ENCODE data around the gene PPP2R5C.

The PPP2R5C gene

DNA sequence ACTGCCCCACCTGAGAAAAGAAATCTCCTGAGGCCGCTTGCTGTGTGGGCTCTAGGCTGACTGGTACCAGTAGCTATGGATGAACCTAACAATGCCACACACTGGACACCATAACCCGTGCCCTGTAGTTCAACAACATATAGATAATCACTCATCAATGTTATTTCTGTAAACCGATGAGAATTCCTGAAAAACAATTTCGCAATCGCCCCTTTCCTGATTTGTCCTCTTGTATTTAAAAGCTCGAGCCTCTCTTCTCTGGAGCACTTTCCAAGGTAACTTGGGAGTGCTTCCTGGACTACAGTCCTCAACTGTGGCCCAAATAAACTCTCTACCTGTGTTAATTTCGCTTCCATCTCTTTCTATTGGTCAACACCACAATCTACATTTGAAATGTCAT lies 26.1 kb upstream of the PPP2R5C start (continued):
- TF ChIP-seq CTCF (tag by site-specific recombination; IDR thresholded peaks at IDR 0.05), result no peak
- TF ChIP-seq KLF10 (tag by site-specific recombination; IDR thresholded peaks at IDR 0.05), result no peak
- TF ChIP-seq KLF8 (tag by site-specific recombination; IDR thresholded peaks at IDR 0.05), result no peak
- TF ChIP-seq ZNF221 (tag by site-specific recombination; IDR thresholded peaks at IDR 0.05; ENCODE audit: borderline replicate concordance), result no peak
- TF ChIP-seq, protein P1, sequence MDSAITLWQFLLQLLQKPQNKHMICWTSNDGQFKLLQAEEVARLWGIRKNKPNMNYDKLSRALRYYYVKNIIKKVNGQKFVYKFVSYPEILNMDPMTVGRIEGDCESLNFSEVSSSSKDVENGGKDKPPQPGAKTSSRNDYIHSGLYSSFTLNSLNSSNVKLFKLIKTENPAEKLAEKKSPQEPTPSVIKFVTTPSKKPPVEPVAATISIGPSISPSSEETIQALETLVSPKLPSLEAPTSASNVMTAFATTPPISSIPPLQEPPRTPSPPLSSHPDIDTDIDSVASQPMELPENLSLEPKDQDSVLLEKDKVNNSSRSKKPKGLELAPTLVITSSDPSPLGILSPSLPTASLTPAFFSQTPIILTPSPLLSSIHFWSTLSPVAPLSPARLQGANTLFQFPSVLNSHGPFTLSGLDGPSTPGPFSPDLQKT (IDR thresholded peaks at IDR 0.05; ENCODE audit: borderline replicate concordance, low read depth, low read length), result no peak
- TF ChIP-seq ZSCAN5A (tag by site-specific recombination; IDR thresholded peaks at IDR 0.05), result no peak

DNA sequence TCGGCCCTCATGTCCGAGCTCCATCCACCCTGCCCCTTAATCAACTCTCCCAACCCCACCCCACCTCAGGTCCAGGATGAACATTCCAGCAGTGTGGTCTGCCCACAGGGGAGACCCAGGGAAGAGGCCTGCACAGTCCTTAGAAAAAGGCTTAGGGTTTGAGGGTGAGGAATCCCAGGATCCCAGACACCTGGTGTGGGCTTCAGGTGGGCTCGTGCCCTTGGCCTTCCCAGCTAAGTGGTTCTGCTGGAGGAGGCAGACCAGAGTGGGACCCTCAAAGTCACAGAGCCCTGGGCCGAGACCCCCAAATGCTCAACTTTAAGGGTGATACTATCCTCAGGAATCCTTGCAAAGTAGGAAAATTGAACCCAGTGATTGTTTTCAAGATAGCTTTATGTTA lies 25.4 kb upstream of the PPP2R5C start:
- Histone ChIP-seq H3K27ac (ENCODE audit: extremely low read depth, low read depth, low read length) (no peak overlapping the region), H3K9me3 (ENCODE audit: control insufficient read depth, insufficient read depth, low read depth, low read length) (no peaks in the 10 kb centered on the region), H3K36me3 (ENCODE audit: control insufficient read depth in 2 of 2, insufficient read depth in 1 of 2, low read length in 2 of 2) (no peaks in the 10 kb centered on the region), H3K4me1 (ENCODE audit: control insufficient read depth, insufficient read depth, low read length) (no peaks in the 10 kb centered on the region), H3K4me3 (ENCODE audit: low read depth, low read length) (no peak overlapping the region)
- TF ChIP-seq ZNF837 (tag by site-specific recombination; IDR thresholded peaks at IDR 0.05) (no peak), ZNF394 (tag by site-specific recombination; IDR thresholded peaks at IDR 0.05; ENCODE audit: borderline replicate concordance) (no peak), ZSCAN30 (tag by site-specific recombination; IDR thresholded peaks at IDR 0.05) (no peak), ZNF777 (tag by site-specific recombination; IDR thresholded peaks at IDR 0.05; ENCODE audit: borderline replicate concordance) (no peak), ZNF426 (tag by site-specific recombination; IDR thresholded peaks at IDR 0.05) (no peak), ZNF585B (tag by site-specific recombination; IDR thresholded peaks at IDR 0.05) (no peak)
- TF ChIP-seq, protein P2, sequence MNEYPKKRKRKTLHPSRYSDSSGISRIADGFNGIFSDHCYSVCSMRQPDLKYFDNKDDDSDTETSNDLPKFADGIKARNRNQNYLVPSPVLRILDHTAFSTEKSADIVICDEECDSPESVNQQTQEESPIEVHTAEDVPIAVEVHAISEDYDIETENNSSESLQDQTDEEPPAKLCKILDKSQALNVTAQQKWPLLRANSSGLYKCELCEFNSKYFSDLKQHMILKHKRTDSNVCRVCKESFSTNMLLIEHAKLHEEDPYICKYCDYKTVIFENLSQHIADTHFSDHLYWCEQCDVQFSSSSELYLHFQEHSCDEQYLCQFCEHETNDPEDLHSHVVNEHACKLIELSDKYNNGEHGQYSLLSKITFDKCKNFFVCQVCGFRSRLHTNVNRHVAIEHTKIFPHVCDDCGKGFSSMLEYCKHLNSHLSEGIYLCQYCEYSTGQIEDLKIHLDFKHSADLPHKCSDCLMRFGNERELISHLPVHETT (tag by site-specific recombination; IDR thresholded peaks at IDR 0.05), result no peak
- POLR2A ChIA-PET, result interaction anchor here (0.6 kb wide), 2 partner anchors 24 to 240 kb away, joined by 3 to 14 read pairs; no protein-coding TSS in a partner anchor
- CTCF ChIA-PET, result interaction anchor here (1.1 kb wide), 1 partner anchor 29 kb away, joined by 4 read pairs; no protein-coding TSS in a partner anchor

GRCh38 chr14:101736585-101736984 lies 24.9 kb upstream of the PPP2R5C start:
- ChIA-PET CTCF (interaction anchor here (1.1 kb wide), 1 partner anchor 29 kb away, joined by 4 read pairs; no protein-coding TSS in a partner anchor), POLR2A (no interaction called here)
- Histone ChIP-seq H3K4me3 (ENCODE audit: low read depth, low read length) (no peak overlapping the region), H3K36me3 (ENCODE audit: control insufficient read depth in 2 of 2, insufficient read depth in 1 of 2, low read length in 2 of 2) (no peaks in the 10 kb centered on the region), H3K9me3 (ENCODE audit: control insufficient read depth, insufficient read depth, low read depth, low read length) (no peaks in the 10 kb centered on the region), H3K27ac (ENCODE audit: extremely low read depth, low read depth, low read length) (no peak overlapping the region), H3K4me1 (ENCODE audit: control insufficient read depth, insufficient read depth, low read length) (no peaks in the 10 kb centered on the region)
- TF ChIP-seq ZNF311 (tag by site-specific recombination; IDR thresholded peaks at IDR 0.05; ENCODE audit: borderline replicate concordance) (no peak), ZNF202 (tag by site-specific recombination; IDR thresholded peaks at IDR 0.05; ENCODE audit: borderline replicate concordance) (no peak), ZNF280D (tag by site-specific recombination; IDR thresholded peaks at IDR 0.05) (no peak), BCL11B (tag by site-specific recombination; IDR thresholded peaks at IDR 0.05; ENCODE audit: low read depth) (no peak), ZNF792 (tag by site-specific recombination; IDR thresholded peaks at IDR 0.05) (no peak), OSR2 (tag by site-specific recombination; IDR thresholded peaks at IDR 0.05) (no peak), ZNF830 (tag by site-specific recombination; IDR thresholded peaks at IDR 0.05; ENCODE audit: low read depth) (no peak), ZNF777 (tag by site-specific recombination; IDR thresholded peaks at IDR 0.05; ENCODE audit: borderline replicate concordance) (no peak), HOXD13 (CRISPR knock-in tag; IDR thresholded peaks at IDR 0.05; ENCODE audit: borderline replicate concordance) (no peak), HOXA7 (CRISPR knock-in tag; IDR thresholded peaks at IDR 0.05; ENCODE audit: borderline replicate concordance) (no peak), KLF1 (tag by site-specific recombination; IDR thresholded peaks at IDR 0.05) (no peak), ZNF404 (tag by site-specific recombination; IDR thresholded peaks at IDR 0.05) (no peak)

Data from HEK293 (cell line).